Subcutaneous adipose tissue (tissue), 4 donors: ENCODE measurements around the gene PDE4D. TPM values are rescaled to one million over a fixed set of nuclear protein-coding genes. Genes with fewer than 3 reads are reported as not detected.

Experiments
- CTCF ChIP-seq: fragments of 450-650 bp; IDR thresholded peaks from one replicate; pipeline ENCODE4 v1.5.1; 2016; ENCODE audit warnings: low read depth, mild to moderate bottlenecking, control low read depth, antibody characterized with exemption, moderate library complexity
- total RNA-seq, 4 donors: library from RNA; depleted of rRNA; stranded (reverse); fragments of >200 nt; gene quantifications; one replicate each; pipeline ENCODE4 v1.1.0, GENCODE V29; 2016

Gene PDE4D
- total RNA-seq, 4 donors from 2014 or later: 15.0 to 24.0 (median 18.5) TPM

GRCh38 chr5:59260200-59260599 lies 633.3 kb downstream of the PDE4D start:
- no peak for TF ChIP-seq CTCF

GRCh38 chr5:59259237-59259636 lies 634.3 kb downstream of the PDE4D start:
- no peak for TF ChIP-seq CTCF

- no peak for TF ChIP-seq CTCF
Measured at GRCh38 chr5:59257488-59258400, 635.8 kb downstream of the PDE4D start.

GRCh38 chr5:59256331-59256730 lies 637.2 kb downstream of the PDE4D start:
- TF ChIP-seq CTCF: no peak

GRCh38 chr5:59254055-59254687 lies 639.4 kb downstream of the PDE4D start:
- TF ChIP-seq CTCF: no peak

- no peak for TF ChIP-seq CTCF
Measured at GRCh38 chr5:59253625-59254024, 639.9 kb downstream of the PDE4D start.

GRCh38 chr5:59251627-59252026 lies 641.9 kb downstream of the PDE4D start:
- no peak for TF ChIP-seq CTCF
